HepG2 (cell line): Measurements from ENCODE around the gene ARL3. TPM values are rescaled to one million over a fixed set of nuclear protein-coding genes. Genes with fewer than 3 reads are reported as not detected.

Experiments
- ATAC-seq: fragments of 200-7000 bp; cut with Tn5 transposase; 3 replicates; pipeline ENCODE4 v1.9.1; 2020; ENCODE audit warnings: mild to moderate bottlenecking, moderate library complexity
- BruUV-seq: library from RNA; stranded (reverse); fragments of 400-500 nt; replicated peaks from 2 replicates; lab custom pipeline; 2021; lab: Mats Ljungman, UMichigan
- CTCF ChIA-PET: fragments of 300-600 bp; formaldehyde crosslinking; extraction: SDS; loops from one replicate; lab custom pipeline; 2021; ENCODE audit warnings: low total read pairs, inconsistent platforms, low intra/inter-chr PET ratio; lab: Yijun Ruan, JAX
- POLR2A ChIA-PET: fragments of 350-600 bp; sonication (Branson Sonifier 250); formaldehyde crosslinking; loops from one replicate; lab custom pipeline; 2020; ENCODE audit warnings: antibody characterized with exemption, inconsistent platforms; lab: Yijun Ruan, JAX
- DNase-seq: peaks from one replicate; pipeline ENCODE4 v3.0.0-alpha.2; 2015; ENCODE audit warnings: low spot score
- FAIRE-seq: peaks from 3 replicates; lab custom pipeline; 2011; peaks lifted over from hg19 to GRCh38; lab: Jason Lieb, UNC
- H2AFZ ChIP-seq: one replicate; pipeline ENCODE4 v1.6.1; 2011; ENCODE audit warnings: low read length, inconsistent platforms
- H3K27ac ChIP-seq: fragments of 300-600 bp; 3 replicates; pipeline ENCODE4 v1.8.0; 2011; ENCODE audit warnings: mixed run types, mild to moderate bottlenecking, mixed read lengths, low read length, inconsistent platforms; ENCODE audit not compliant: insufficient read depth; ENCODE audit errors: extremely low read length
- H3K27me3 ChIP-seq, 2 experiments: fragments of 200-600 bp in 1 of 2; 2 replicates in 1 of 2; 3 replicates in 1 of 2; pipeline versions ENCODE4 v1.6.0 to v1.8.0; 2011; ENCODE audit warnings: low read length in 2 of 2, mild to moderate bottlenecking in 2 of 2, moderate library complexity in 2 of 2, inconsistent platforms in 1 of 2; ENCODE audit not compliant: insufficient read depth in 2 of 2, control insufficient read depth in 1 of 2
- H3K36me3 ChIP-seq, 2 experiments: fragments of 200-600 bp in 1 of 2; replicated peaks in 1 of 2; 2 replicates in 1 of 2; 3 replicates in 1 of 2; pipeline versions ENCODE4 v1.5.1 to v1.8.0; 2011; ENCODE audit warnings: low read length in 2 of 2, inconsistent platforms in 1 of 2; ENCODE audit not compliant: insufficient read depth in 2 of 2, control insufficient read depth in 1 of 2
- H3K4me1 ChIP-seq: 2 replicates; pipeline ENCODE4 v1.5.1; 2012; ENCODE audit warnings: low read length, inconsistent platforms; ENCODE audit not compliant: insufficient read depth
- H3K4me2 ChIP-seq: 2 replicates; pipeline ENCODE4 v1.6.0; 2011; ENCODE audit warnings: low read depth, low read length, inconsistent platforms
- H3K4me3 ChIP-seq, 3 experiments: fragments of 200-600 bp in 1 of 3; sonication (generic), shearing (Covaris generic) in 1 of 3; replicated peaks in 1 of 3; 2 replicates each; pipeline ENCODE4 v1.5.1; 2011 to 2016; ENCODE audit warnings: low read length in 3 of 3, inconsistent platforms in 2 of 3, low read depth in 2 of 3, mild to moderate bottlenecking in 2 of 3, control low read depth in 1 of 3, mixed read lengths in 1 of 3; ENCODE audit not compliant: insufficient read depth in 1 of 3
- H3K79me2 ChIP-seq: one replicate; pipeline ENCODE4 v1.6.1; 2011; ENCODE audit warnings: low read length, inconsistent platforms; ENCODE audit not compliant: insufficient read depth
- H3K9ac ChIP-seq: 2 replicates; pipeline ENCODE4 v1.6.0; 2011; ENCODE audit warnings: mild to moderate bottlenecking, low read depth, low read length, inconsistent platforms; ENCODE audit not compliant: insufficient read depth
- H3K9me3 ChIP-seq: 2 replicates; pipeline ENCODE4 v1.5.1; 2012; ENCODE audit warnings: mild to moderate bottlenecking, low read length
- H4K20me1 ChIP-seq: 2 replicates; pipeline ENCODE4 v1.6.0; 2011; ENCODE audit warnings: inconsistent platforms, mild to moderate bottlenecking, low read length, moderate library complexity; ENCODE audit not compliant: insufficient read depth
- CBFB ChIP-seq: sonication (generic); formaldehyde crosslinking; IDR thresholded peaks from 2 replicates; pipeline ENCODE4 v1.4.0; 2020; ENCODE audit warnings: missing genetic modification reagents
- CHCHD3 ChIP-seq: sonication (generic); formaldehyde crosslinking; IDR thresholded peaks from 2 replicates; pipeline ENCODE4 v1.8.0; 2022; ENCODE audit warnings: mild to moderate bottlenecking, missing genetic modification reagents, moderate library complexity
- CREB1 ChIP-seq, 2 experiments: fragments of 450-650 bp in 1 of 2; IDR thresholded peaks; 2 replicates each; pipeline ENCODE4 v1.6.1; 2016 to 2017; ENCODE audit warnings: control low read depth in 1 of 2, mild to moderate bottlenecking in 1 of 2, missing compliant biosample characterization in 1 of 2, missing genetic modification characterization in 1 of 2
- MTF1 ChIP-seq: sonication (generic); formaldehyde crosslinking; IDR thresholded peaks from 2 replicates; pipeline ENCODE4 v1.5.0; 2020; ENCODE audit warnings: missing genetic modification reagents
- SALL1 ChIP-seq: sonication (generic); formaldehyde crosslinking; IDR thresholded peaks from 2 replicates; pipeline ENCODE4 v1.8.0; 2022; ENCODE audit warnings: mild to moderate bottlenecking, missing genetic modification reagents
- STAG1 ChIP-seq: sonication (generic); formaldehyde crosslinking; IDR thresholded peaks from 2 replicates; pipeline ENCODE4 v1.4.0; 2020; ENCODE audit warnings: missing genetic modification reagents
- TOE1 ChIP-seq: sonication (generic); formaldehyde crosslinking; IDR thresholded peaks from 2 replicates; pipeline ENCODE4 v1.4.0; 2020; ENCODE audit warnings: mild to moderate bottlenecking, missing genetic modification reagents
- ZBTB42 ChIP-seq: sonication (generic); formaldehyde crosslinking; IDR thresholded peaks from 2 replicates; pipeline ENCODE4 v1.5.0; 2020; ENCODE audit warnings: mild to moderate bottlenecking, missing genetic modification reagents
- ZNF224 ChIP-seq: sonication (generic); formaldehyde crosslinking; IDR thresholded peaks from 2 replicates; pipeline ENCODE4 v1.5.0; 2020; ENCODE audit warnings: mild to moderate bottlenecking, missing genetic modification reagents
- ZNF563 ChIP-seq: sonication (generic); formaldehyde crosslinking; IDR thresholded peaks from 2 replicates; pipeline ENCODE4 v1.8.0; 2022; ENCODE audit warnings: mild to moderate bottlenecking, moderate library complexity, missing genetic modification reagents
- ZNF7 ChIP-seq: IDR thresholded peaks from 2 replicates; pipeline ENCODE4 v1.6.1; 2016; ENCODE audit warnings: missing biosample characterization, missing genetic modification reagents
- WGBS: methylation state at CpG from one replicate; pipeline ENCODE4 v1.1.6; 2017; ENCODE audit warnings: low lambda C conversion rate; 5-methylcytosine and 5-hydroxymethylcytosine counted together
- in situ Hi-C: cut with HindIII; loops from 2 replicates; pipeline ENCODE4 v1.10.0; 2017; ENCODE audit warnings: low pct_unique_long_range_greater_than_20kb; ENCODE audit not compliant: extremely low pct_ligation_motif_present
- intact Hi-C: fragments of 100-400 bp; cut with micrococcal nuclease; formaldehyde crosslinking; loops from one replicate; pipeline ENCODE4 v1.10.0; 2022; ENCODE audit not compliant: unreplicated experiment
- polyA plus RNA-seq, 8 experiments: library from polyadenylated mRNA; depleted of rRNA in 3 of 8; stranded (reverse) in 7 of 8; unstranded in 1 of 8; fragments of >200 nt; fragmentation: Illumina TruSeq in 4 of 8; extraction: Trizol in 4 of 8; gene quantifications; 2 replicates each; pipeline versions ENCODE4 v1.2.1 to v1.2.3, GENCODE V29; 2011 to 2016; ENCODE audit warnings: low read depth in 4 of 8, missing spikeins in 1 of 8, mixed read lengths in 1 of 8; ENCODE audit not compliant: insufficient read depth in 1 of 8
- total RNA-seq, 5 experiments: library from RNA; depleted of rRNA; stranded (reverse); fragments of >200 nt; fragmentation: Illumina TruSeq; extraction: Trizol; gene quantifications; 2 replicates each; pipeline ENCODE4 v1.2.3, GENCODE V29; 2016; ENCODE audit warnings: low read depth in 1 of 5
- TF ChIP-seq, protein P1 (sequence below): sonication (generic); formaldehyde crosslinking; IDR thresholded peaks from 2 replicates; pipeline ENCODE4 v1.8.1; 2022; ENCODE audit warnings: mild to moderate bottlenecking, missing genetic modification reagents
- TF ChIP-seq, protein P2 (sequence below): sonication (generic); formaldehyde crosslinking; IDR thresholded peaks from 2 replicates; pipeline ENCODE4 v1.5.0; 2020; ENCODE audit warnings: missing genetic modification reagents

The ARL3 gene
- total and polyA plus RNA-seq, 2 of the 13 experiments (the other 11 are each of a cell fraction or from before 2014, with no cell fraction given), result 5.2 to 6.6 TPM

DNA sequence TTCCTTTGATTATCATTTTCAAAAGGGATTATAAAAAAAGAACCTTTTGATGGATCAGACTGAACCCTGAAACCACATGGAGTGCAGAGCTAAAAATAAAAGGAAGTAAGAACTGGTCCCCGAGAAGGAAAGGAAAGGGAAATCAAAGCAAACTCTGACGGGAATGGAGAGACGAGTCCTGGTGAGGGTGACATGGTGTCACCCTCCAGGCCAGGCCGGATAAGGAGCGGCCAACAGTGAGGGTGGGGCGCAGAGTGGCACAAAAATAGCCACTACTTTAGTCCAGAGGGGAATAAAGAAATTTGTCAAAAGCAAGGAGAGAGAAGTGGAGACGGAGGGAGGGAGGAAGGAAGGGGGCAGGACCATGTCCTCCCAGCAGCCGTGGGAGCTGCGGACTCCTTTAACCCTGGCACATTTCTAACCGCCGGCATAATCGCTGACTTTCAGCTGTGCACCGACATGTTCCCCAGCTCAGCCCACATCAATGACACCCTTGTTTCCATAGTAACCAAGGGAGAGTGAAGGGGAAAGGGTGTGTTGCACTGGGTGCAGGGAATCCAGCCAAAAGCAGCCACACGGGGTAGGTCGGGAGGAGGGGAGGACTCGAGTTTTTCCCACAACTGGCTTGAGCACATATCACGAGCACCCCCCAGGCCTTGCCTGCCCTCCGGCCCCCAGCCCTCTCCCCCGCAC, 40.2 kb downstream of the ARL3 start (continued):
- TF ChIP-seq CREB1 (IDR thresholded peaks at IDR 0.05), result no peak
- TF ChIP-seq CREB1 (CRISPR knock-in tag; IDR thresholded peaks at IDR 0.05), result no peak
- TF ChIP-seq SALL1 (CRISPR knock-in tag), result no peak
- no peak for TF ChIP-seq TOE1 (CRISPR knock-in tag)
- TF ChIP-seq, protein P1, sequence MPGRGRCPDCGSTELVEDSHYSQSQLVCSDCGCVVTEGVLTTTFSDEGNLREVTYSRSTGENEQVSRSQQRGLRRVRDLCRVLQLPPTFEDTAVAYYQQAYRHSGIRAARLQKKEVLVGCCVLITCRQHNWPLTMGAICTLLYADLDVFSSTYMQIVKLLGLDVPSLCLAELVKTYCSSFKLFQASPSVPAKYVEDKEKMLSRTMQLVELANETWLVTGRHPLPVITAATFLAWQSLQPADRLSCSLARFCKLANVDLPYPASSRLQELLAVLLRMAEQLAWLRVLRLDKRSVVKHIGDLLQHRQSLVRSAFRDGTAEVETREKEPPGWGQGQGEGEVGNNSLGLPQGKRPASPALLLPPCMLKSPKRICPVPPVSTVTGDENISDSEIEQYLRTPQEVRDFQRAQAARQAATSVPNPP (CRISPR knock-in tag), result no peak
- TF ChIP-seq CBFB (CRISPR knock-in tag), result no peak
- TF ChIP-seq ZNF224 (CRISPR knock-in tag), result no peak
- TF ChIP-seq ZNF7 (CRISPR knock-in tag), result no peak
- TF ChIP-seq ZBTB42 (CRISPR knock-in tag), result no peak
- TF ChIP-seq CHCHD3 (CRISPR knock-in tag), result no peak
- TF ChIP-seq, all 625 proteins: peak for 10

DNA sequence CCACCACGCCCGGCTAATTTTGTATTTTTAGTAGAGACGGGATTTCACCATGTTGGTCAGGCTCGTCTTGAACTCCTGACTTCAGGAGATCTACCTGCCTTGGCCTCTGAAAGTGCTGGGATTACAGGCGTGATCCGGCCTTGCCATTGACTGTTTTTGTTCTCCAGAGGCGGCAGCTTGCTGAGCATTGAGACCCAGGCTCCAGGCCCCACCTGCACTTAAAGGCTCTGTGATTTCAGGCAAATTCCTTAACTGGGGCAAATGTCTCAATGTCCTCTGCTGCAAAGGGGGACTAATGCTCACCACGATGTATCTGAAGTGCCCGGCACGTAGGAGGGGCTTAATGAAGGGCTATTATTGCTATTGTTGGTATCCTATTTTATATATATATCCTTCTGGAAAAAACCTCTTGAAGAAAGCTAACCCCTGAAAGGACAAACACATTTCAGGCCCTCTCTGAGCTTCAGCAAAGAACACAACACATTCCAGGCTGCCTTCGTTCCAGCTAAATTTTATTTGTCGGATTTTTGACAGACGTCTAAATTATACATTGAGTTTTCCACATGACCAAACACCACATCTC, 40.9 kb downstream of the ARL3 start:
- no TSS peak for BruUV-seq
- Histone ChIP-seq H3K79me2 (no peaks in the 10 kb centered on the region), H3K27me3 (no peaks in the 10 kb centered on the region), H2AFZ (no peak overlapping the region), H3K9ac (no peak overlapping the region), H3K9me3 (no peaks in the 10 kb centered on the region), H3K4me3 (peak overlapping the region in 2 of 3 experiments; percentile 48 to 69; a peak in 5 of 6 replicates), H3K36me3 (no peaks in the 10 kb centered on the region), H3K4me2 (peak overlapping the region; percentile 82), H4K20me1 (no peaks in the 10 kb centered on the region), H3K4me1 (peaks cover 100% of the 10 kb centered on the region), H3K27ac (no peak overlapping the region)
- FAIRE-seq, result no peak
- TF ChIP-seq MTF1 (CRISPR knock-in tag) (no peak), STAG1 (CRISPR knock-in tag) (no peak), ZNF563 (CRISPR knock-in tag) (no peak)
- TF ChIP-seq, protein P2, sequence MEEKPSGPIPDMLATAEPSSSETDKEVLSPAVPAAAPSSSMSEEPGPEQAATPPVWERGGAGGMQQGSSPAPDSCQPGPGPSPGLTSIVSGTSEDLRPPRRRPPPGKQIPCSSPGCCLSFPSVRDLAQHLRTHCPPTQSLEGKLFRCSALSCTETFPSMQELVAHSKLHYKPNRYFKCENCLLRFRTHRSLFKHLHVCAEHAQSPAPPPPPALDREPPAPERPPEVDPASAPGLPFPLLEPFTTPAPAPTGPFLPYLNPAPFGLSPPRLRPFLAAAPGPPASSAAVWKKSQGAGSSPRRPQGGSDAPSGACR (CRISPR knock-in tag), result no peak
- ChIA-PET CTCF (no interaction called here), POLR2A (interaction anchor here (1.1 to 2.5 kb wide), 5 partner anchors 10 to 31 kb away, joined by 3 to 10 read pairs (median 9); no protein-coding TSS in a partner anchor)
- DNase-seq, result no peak
- ATAC-seq, result no peak
- WGBS, result 32% methylated on average over 13 of the region's 13 CpGs
- in situ Hi-C loops, result no loop called here
- intact Hi-C loops, result no loop called here
